DND-41 (cell line): ENCODE measurements around the gene DSCAM.

Source experiments
- EZH2 ChIP-seq: IDR thresholded peaks from 3 replicates; pipeline ENCODE4 v1.6.1; 2012; ENCODE audit warnings: borderline replicate concordance, low read depth, mild to moderate bottlenecking, moderate library complexity, low read length, inconsistent platforms; ENCODE audit not compliant: severe bottlenecking
- TF ChIP-seq, protein P1 (sequence below): IDR thresholded peaks from 2 replicates; pipeline ENCODE4 v1.5.1; 2012; ENCODE audit warnings: borderline replicate concordance, low read length, moderate library complexity, mild to moderate bottlenecking; ENCODE audit not compliant: poor library complexity, severe bottlenecking; ENCODE audit errors: extremely low read depth

DNA sequence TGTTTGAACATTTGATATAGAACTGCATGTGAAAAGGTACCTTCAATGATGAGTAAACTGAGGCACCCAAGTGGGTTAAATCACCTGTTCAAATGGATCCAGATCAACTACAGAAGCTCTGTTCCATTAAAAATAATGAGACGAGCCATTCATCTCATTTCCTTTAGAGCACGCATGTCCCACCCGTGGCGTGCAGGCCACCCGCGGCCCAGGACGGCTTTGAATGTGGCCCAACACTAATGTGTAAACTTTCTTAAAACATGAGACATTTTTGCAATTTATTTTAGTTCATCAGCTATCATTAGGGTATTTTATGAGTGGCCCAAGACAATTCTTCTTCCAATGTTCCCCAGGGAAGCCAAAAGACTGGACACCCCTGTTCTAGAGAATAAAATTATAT is 381.6 kb downstream of the DSCAM start:
- TF ChIP-seq, protein P1, sequence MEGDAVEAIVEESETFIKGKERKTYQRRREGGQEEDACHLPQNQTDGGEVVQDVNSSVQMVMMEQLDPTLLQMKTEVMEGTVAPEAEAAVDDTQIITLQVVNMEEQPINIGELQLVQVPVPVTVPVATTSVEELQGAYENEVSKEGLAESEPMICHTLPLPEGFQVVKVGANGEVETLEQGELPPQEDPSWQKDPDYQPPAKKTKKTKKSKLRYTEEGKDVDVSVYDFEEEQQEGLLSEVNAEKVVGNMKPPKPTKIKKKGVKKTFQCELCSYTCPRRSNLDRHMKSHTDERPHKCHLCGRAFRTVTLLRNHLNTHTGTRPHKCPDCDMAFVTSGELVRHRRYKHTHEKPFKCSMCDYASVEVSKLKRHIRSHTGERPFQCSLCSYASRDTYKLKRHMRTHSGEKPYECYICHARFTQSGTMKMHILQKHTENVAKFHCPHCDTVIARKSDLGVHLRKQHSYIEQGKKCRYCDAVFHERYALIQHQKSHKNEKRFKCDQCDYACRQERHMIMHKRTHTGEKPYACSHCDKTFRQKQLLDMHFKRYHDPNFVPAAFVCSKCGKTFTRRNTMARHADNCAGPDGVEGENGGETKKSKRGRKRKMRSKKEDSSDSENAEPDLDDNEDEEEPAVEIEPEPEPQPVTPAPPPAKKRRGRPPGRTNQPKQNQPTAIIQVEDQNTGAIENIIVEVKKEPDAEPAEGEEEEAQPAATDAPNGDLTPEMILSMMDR: no peak
- no peak for TF ChIP-seq EZH2
